ENCODE measurements around the gene RAET1L.
A peak's percentile ranks its signal among the peaks of the same experiment; 100 is the strongest.
"Not testable (repeated sequence)": the region's sequence is repeated elsewhere in the genome, so short reads cannot be mapped to it uniquely, and the experiment has no call there.

The RAET1L gene

GRCh38 chr6:150025201-150025917 is at the start of gene RAET1L:
Gene RAET1L, minus strand, starts transcription at chr6:150025532. Its CDS starts 61 bp downstream, at chr6:150025471.
- ATAC-seq (ENCODE audit: low read depth) (peak; percentile 94), DNase-seq (ENCODE audit: low spot score) (no peak)
- TF ChIP-seq, protein P1, sequence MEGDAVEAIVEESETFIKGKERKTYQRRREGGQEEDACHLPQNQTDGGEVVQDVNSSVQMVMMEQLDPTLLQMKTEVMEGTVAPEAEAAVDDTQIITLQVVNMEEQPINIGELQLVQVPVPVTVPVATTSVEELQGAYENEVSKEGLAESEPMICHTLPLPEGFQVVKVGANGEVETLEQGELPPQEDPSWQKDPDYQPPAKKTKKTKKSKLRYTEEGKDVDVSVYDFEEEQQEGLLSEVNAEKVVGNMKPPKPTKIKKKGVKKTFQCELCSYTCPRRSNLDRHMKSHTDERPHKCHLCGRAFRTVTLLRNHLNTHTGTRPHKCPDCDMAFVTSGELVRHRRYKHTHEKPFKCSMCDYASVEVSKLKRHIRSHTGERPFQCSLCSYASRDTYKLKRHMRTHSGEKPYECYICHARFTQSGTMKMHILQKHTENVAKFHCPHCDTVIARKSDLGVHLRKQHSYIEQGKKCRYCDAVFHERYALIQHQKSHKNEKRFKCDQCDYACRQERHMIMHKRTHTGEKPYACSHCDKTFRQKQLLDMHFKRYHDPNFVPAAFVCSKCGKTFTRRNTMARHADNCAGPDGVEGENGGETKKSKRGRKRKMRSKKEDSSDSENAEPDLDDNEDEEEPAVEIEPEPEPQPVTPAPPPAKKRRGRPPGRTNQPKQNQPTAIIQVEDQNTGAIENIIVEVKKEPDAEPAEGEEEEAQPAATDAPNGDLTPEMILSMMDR (IDR thresholded peaks at IDR 0.05; ENCODE audit: poor library complexity, severe bottlenecking) = no peak
- Histone ChIP-seq H3K36me3 (ENCODE audit: low read depth) (no peaks in the 10 kb centered on the region), H3K4me1 (ENCODE audit: insufficient read depth, poor library complexity, severe bottlenecking) (peaks cover 13% of the 10 kb centered on the region), H3K27ac (ENCODE audit: poor library complexity, severe bottlenecking) (peak within 1 kb of the TSS; percentile 22), H3K27me3 (ENCODE audit: insufficient read depth, poor library complexity, severe bottlenecking) (no peaks in the 10 kb centered on the region), H3K9me3 (ENCODE audit: severe bottlenecking) (no peaks in the 10 kb centered on the region), H3K4me3 (ENCODE audit: severe bottlenecking) (peak within 1 kb of the TSS; percentile 12)

DNA sequence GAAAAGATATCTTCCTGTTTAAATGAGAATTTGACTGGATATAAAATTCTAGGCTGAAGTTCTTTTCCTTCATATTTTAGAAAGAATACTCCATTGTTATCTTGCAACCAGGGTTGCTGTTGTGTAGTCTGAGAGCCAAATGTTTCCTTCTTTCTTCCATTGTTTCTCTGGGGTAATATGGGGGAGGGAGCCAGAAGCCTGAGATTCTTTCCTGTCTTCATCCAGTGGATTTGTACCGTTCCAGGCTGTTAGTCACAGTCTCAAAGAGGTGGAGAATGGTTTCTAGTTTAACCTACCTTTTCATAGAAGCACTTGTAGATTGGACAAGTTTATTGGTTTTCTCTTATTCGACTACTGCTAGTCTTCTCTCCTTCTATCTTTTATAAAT is 49.7 kb upstream of the RAET1L start:
- Histone ChIP-seq H3K4me3 (ENCODE audit: severe bottlenecking) (no peak overlapping the region), H3K9me3 (ENCODE audit: severe bottlenecking) (no peaks in the 10 kb centered on the region), H3K4me1 (ENCODE audit: insufficient read depth, poor library complexity, severe bottlenecking) (peaks cover 30% of the 10 kb centered on the region), H3K36me3 (ENCODE audit: low read depth) (no peaks in the 10 kb centered on the region), H3K27ac (ENCODE audit: poor library complexity, severe bottlenecking) (no peak overlapping the region), H3K27me3 (ENCODE audit: insufficient read depth, poor library complexity, severe bottlenecking) (no peaks in the 10 kb centered on the region)
- DNase-seq (ENCODE audit: low spot score) (no peak), ATAC-seq (ENCODE audit: low read depth) (no peak)
- TF ChIP-seq, protein P1 (IDR thresholded peaks at IDR 0.05; ENCODE audit: poor library complexity, severe bottlenecking) = no peak

DNA sequence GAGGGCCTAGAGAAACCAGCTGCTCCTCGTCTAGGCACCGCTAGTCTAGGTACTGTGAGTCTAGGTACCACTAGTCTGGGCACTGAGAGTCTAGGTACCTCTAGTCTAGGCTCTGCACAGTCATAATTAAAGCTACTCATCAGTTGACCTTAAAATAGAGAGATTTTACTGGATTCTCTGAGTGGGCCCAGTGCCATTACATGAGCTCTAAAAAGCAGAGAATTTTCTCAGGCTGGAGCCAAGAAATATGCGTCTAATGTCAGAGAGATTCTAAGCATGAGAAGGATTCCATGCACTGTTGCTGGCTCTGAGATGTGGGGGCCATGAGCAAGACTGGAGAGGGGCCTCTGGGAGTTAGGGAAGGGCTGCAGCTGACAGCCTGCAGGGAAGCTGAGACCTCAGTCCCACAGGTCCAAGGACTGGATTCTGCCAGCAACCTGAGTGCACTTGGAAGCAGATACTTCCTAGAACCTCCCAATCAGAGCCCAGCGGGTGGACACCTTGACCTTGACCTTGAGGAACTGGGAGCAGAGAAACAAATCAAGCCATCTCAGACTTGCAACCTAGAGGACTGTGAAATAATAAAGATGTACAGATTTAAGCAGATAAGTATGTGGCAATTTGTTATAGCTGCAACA is 49.2 kb upstream of the RAET1L start:
- not testable (repeated sequence) for DNase-seq (ENCODE audit: low spot score); H3K9me3 ChIP-seq (ENCODE audit: severe bottlenecking); H3K27ac ChIP-seq (ENCODE audit: poor library complexity, severe bottlenecking); H3K27me3 ChIP-seq (ENCODE audit: insufficient read depth, poor library complexity, severe bottlenecking); H3K36me3 ChIP-seq (ENCODE audit: low read depth); H3K4me3 ChIP-seq (ENCODE audit: severe bottlenecking); ATAC-seq (ENCODE audit: low read depth)
- peaks cover 30% of the 10 kb centered on the region for H3K4me1 ChIP-seq (ENCODE audit: insufficient read depth, poor library complexity, severe bottlenecking)

GRCh38 chr6:150072201-150072600 is 46.9 kb upstream of the RAET1L start:
- Histone ChIP-seq H3K4me3 (ENCODE audit: severe bottlenecking) (no peak overlapping the region), H3K27ac (ENCODE audit: poor library complexity, severe bottlenecking) (no peak overlapping the region), H3K4me1 (ENCODE audit: insufficient read depth, poor library complexity, severe bottlenecking) (peaks cover 24% of the 10 kb centered on the region), H3K36me3 (ENCODE audit: low read depth) (no peaks in the 10 kb centered on the region), H3K27me3 (ENCODE audit: insufficient read depth, poor library complexity, severe bottlenecking) (no peaks in the 10 kb centered on the region), H3K9me3 (ENCODE audit: severe bottlenecking) (no peaks in the 10 kb centered on the region)
- TF ChIP-seq, protein P1 (IDR thresholded peaks at IDR 0.05; ENCODE audit: poor library complexity, severe bottlenecking) = no peak
- 0 out of 3 replicates have a peak, but pooled peaks have one; percentile 5 for ATAC-seq (ENCODE audit: low read depth)
- peak; percentile 81 for DNase-seq (ENCODE audit: low spot score)

DNA sequence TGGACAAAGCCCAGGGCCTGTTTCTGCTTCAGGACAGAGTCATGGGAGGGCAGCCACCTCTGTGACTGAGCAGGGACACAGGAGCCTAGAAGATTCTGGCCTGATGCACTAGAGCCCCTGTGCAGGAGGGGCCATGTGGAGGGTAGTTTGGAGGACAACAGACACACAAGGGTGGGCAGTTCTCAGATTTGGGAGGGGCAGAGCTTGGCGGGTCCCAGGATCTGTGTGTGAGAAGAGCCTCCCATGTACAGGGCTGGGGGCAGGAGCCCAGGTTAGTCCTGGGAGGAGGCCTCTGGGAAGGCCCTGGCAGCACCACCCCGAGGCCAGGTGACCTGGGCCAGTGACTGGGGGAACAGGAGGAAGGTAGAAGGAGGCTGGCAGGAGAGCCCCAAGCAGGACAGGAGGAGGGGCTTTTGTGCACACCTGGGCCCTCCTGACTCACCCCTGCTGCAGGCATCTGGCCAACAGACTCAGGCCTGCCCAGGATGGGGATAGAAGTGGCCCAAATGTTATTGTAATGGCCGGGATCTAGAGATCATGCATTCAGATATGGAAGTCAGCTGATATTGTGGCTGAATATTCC is 45.0 kb upstream of the RAET1L start:
- H3K27me3 ChIP-seq (ENCODE audit: insufficient read depth, poor library complexity, severe bottlenecking) = no peaks in the 10 kb centered on the region
- peaks cover 21% of the 10 kb centered on the region for H3K4me1 ChIP-seq (ENCODE audit: insufficient read depth, poor library complexity, severe bottlenecking)
- no peak overlapping the region for H3K4me3 ChIP-seq (ENCODE audit: severe bottlenecking)
- H3K36me3 ChIP-seq (ENCODE audit: low read depth) = no peaks in the 10 kb centered on the region
- TF ChIP-seq, protein P1 (IDR thresholded peaks at IDR 0.05; ENCODE audit: poor library complexity, severe bottlenecking) = no peak
- DNase-seq (ENCODE audit: low spot score) (no peak), ATAC-seq (ENCODE audit: low read depth) (0 out of 3 replicates have a peak, but pooled peaks have one; percentile 9)
- no peaks in the 10 kb centered on the region for H3K9me3 ChIP-seq (ENCODE audit: severe bottlenecking)
- peak overlapping the region; percentile 16 for H3K27ac ChIP-seq (ENCODE audit: poor library complexity, severe bottlenecking)

All from RWPE2 (cell line).